ENCODE results near the gene YWHAQ. TPM values are rescaled to one million over a fixed set of nuclear protein-coding genes. Genes with fewer than 3 reads are reported as not detected.

The YWHAQ gene
- total and polyA plus RNA-seq, 4 donors: 175 to 241 (median 204) TPM

DNA sequence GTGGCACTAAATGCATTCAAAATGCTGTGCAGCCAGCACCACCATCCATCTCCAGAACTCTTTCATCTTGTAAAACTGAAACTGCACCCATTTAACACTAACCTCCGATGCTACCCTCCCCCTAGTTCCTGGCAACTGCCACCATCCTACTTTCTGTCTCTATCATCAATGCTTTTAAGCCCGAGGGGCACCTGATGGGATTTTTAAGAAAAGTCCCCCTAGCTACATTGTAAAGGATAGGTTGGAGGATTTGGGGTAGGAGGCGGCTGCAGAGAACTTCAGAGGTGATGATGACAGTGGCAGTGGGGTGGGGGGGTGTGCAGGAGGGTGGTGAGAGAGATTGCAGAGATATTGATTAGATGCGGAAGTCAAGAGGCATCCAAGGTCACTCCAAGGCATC is 10.8 kb upstream of the YWHAQ start:
- Histone ChIP-seq H3K27me3 (ENCODE audit: control insufficient read depth in 1 of 2, insufficient read depth in 2 of 2, low read length in 1 of 2) (no peaks in the 10 kb centered on the region), H3K9me3 (ENCODE audit: control insufficient read depth, low read length) (no peaks in the 10 kb centered on the region), H3K4me3 (ENCODE audit: low read length in 2 of 2) (no peak overlapping the region), H3K36me3 (ENCODE audit: control insufficient read depth in 1 of 2, insufficient read depth in 2 of 2, low read length in 1 of 2) (no peaks in the 10 kb centered on the region), H3K4me1 (ENCODE audit: control insufficient read depth in 1 of 2, insufficient read depth in 2 of 2, low read length in 2 of 2) (no peaks in the 10 kb centered on the region), H3K27ac (ENCODE audit: low read depth in 1 of 2, low read length in 2 of 2) (no peak overlapping the region)
- DNase-seq (no peak), ATAC-seq (ENCODE audit: low FRiP score) (no peak)
- 63 to 85% methylated on average over 4 of the region's 4 CpGs for WGBS, 2 donors
- intact Hi-C loops (cut with DNase I): no loop called here

DNA sequence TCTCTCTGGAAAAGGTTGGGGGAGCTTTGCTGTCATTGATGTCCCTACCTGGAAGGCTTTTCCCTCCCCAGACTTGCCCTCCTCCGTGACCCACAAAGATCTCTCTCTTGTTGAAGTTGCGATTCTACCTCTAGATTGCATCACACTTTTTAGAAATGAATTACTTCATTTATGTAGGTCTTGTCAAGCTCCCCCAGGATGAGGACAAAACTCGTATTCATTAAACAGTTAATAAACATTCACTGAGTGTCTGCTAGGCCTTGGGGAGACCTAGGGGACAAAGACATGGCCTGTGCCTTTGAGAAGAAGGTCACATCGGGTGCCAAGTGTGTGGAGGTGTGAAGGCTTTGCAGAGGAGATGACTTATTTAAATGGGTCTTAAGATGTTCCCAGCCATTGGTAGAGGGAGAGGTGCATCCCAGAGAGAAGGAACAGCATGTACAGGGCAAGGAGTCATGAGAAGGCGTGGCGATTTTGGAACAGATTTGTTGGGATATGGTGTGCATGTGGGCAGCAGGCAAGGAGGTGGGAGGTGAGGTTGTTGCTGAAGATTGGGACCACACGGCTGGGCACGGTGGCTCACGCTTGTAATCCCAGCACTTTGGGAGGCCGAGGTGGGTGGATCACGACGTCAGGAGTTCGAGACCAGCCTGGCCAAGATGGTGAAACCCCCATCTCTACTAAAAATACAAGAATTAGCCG is 9.8 kb upstream of the YWHAQ start:
- DNase-seq (no peak), ATAC-seq (ENCODE audit: low FRiP score) (no peak)
- H3K27me3 ChIP-seq (ENCODE audit: control insufficient read depth in 1 of 2, insufficient read depth in 2 of 2, low read length in 1 of 2): no peaks in the 10 kb centered on the region
- intact Hi-C loops (cut with DNase I): no loop called here
- no peak overlapping the region for H3K4me3 ChIP-seq (ENCODE audit: low read length in 2 of 2)
- H3K4me1 ChIP-seq (ENCODE audit: control insufficient read depth in 1 of 2, insufficient read depth in 2 of 2, low read length in 2 of 2): no peaks in the 10 kb centered on the region
- no peaks in the 10 kb centered on the region for H3K36me3 ChIP-seq (ENCODE audit: control insufficient read depth in 1 of 2, insufficient read depth in 2 of 2, low read length in 1 of 2)
- no peaks in the 10 kb centered on the region for H3K9me3 ChIP-seq (ENCODE audit: control insufficient read depth, low read length)
- no peak overlapping the region for H3K27ac ChIP-seq (ENCODE audit: low read depth in 1 of 2, low read length in 2 of 2)
- 89 to 95% methylated on average over 14 of the region's 14 CpGs for WGBS, 2 donors

DNA sequence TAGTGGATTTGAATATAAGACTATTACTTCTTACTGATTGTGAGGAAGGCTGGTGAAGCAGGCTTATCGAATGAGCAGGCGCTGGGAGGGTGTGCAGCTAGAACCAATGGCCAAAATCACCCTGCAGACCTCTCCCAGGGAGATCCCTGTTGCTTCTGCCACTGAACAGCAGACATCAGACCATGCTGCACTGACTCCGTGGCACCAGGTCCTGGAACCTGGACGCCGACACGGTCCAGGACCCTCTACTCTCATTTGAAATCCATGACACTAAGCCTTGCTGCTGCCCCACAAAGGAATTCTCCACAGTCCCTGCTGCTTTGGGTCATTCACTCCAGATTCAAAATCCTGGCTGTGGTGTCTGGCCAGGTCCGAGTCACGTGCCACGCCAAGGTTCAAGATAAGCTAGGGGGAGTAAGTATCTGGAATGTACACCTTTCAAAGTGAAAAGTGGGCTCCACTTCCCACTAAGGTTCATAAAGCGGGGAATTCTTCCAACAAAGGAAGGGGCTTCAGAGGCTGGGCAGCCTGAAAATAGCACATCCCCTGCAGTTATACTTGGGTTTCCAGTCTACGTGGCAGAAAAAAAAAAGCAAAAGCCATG is 9.0 kb upstream of the YWHAQ start:
- WGBS, 2 donors: 66 to 74% methylated on average over 11 of the region's 11 CpGs
- Histone ChIP-seq H3K27me3 (ENCODE audit: control insufficient read depth in 1 of 2, insufficient read depth in 2 of 2, low read length in 1 of 2) (no peaks in the 10 kb centered on the region), H3K4me3 (ENCODE audit: low read length in 2 of 2) (no peak overlapping the region), H3K4me1 (ENCODE audit: control insufficient read depth in 1 of 2, insufficient read depth in 2 of 2, low read length in 2 of 2) (no peaks in the 10 kb centered on the region), H3K27ac (ENCODE audit: low read depth in 1 of 2, low read length in 2 of 2) (no peak overlapping the region), H3K9me3 (ENCODE audit: control insufficient read depth, low read length) (no peaks in the 10 kb centered on the region), H3K36me3 (ENCODE audit: control insufficient read depth in 1 of 2, insufficient read depth in 2 of 2, low read length in 1 of 2) (no peaks in the 10 kb centered on the region)
- intact Hi-C loops (cut with DNase I): no loop called here
- DNase-seq: no peak
- no peak for ATAC-seq (ENCODE audit: low FRiP score)

DNA sequence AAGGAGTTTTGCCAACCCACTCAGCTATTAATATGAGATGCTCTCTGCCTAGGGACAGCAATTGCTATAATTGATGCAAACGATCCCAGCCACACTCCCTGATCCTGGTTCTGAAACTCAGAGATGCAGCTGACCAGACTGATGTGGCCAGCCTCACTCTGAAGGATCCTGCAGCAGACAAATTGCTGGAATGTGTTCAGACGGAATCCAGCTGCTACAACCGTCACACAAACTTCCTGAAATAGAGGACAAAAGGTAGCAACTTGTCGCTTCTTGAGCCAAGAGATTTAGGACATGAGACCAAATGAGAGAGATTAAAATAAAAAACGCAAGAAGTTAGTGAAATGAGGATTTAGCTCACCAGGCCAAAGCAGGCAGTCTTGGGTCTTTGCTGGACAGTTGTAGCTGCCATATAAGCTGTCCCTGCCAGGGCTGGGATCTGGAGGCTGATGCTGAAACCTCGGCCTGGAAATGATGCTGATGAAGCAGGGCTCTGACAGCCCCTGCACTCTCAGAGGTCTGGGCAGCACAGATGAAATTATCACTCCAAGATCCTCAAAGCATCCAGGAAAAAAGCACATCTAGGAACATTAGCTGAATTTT is 8.3 kb upstream of the YWHAQ start:
- intact Hi-C loops (cut with DNase I): no loop called here
- Histone ChIP-seq H3K4me1 (ENCODE audit: control insufficient read depth in 1 of 2, insufficient read depth in 2 of 2, low read length in 2 of 2) (no peaks in the 10 kb centered on the region), H3K27me3 (ENCODE audit: control insufficient read depth in 1 of 2, insufficient read depth in 2 of 2, low read length in 1 of 2) (no peaks in the 10 kb centered on the region), H3K36me3 (ENCODE audit: control insufficient read depth in 1 of 2, insufficient read depth in 2 of 2, low read length in 1 of 2) (no peaks in the 10 kb centered on the region), H3K4me3 (ENCODE audit: low read length in 2 of 2) (no peak overlapping the region), H3K27ac (ENCODE audit: low read depth in 1 of 2, low read length in 2 of 2) (no peak overlapping the region), H3K9me3 (ENCODE audit: control insufficient read depth, low read length) (no peaks in the 10 kb centered on the region)
- DNase-seq (no peak), ATAC-seq (ENCODE audit: low FRiP score) (no peak)
- WGBS, 2 donors: 81 to 86% methylated on average over 6 of the region's 6 CpGs

DNA sequence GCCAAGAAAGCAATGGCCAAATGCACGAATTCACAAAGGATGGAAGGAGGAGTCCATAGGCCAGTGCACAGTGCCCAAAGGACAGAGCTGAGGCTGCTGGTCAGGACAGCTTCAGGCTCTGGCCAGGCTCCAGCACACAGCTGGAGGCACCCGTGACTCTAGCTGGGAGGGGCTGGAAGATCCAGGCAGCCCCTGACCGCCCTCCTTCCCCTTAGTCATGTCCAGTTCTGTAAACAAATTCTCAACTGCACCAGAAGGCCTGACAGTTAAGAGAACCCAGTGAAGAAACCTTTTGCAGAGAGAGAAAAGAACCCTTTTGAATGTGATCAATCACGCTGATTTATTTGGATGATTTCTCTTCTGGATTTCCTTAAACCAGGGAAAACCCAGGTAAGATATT is 7.7 kb upstream of the YWHAQ start:
- Histone ChIP-seq H3K4me1 (ENCODE audit: control insufficient read depth in 1 of 2, insufficient read depth in 2 of 2, low read length in 2 of 2) (no peaks in the 10 kb centered on the region), H3K9me3 (ENCODE audit: control insufficient read depth, low read length) (no peaks in the 10 kb centered on the region), H3K36me3 (ENCODE audit: control insufficient read depth in 1 of 2, insufficient read depth in 2 of 2, low read length in 1 of 2) (no peaks in the 10 kb centered on the region), H3K27me3 (ENCODE audit: control insufficient read depth in 1 of 2, insufficient read depth in 2 of 2, low read length in 1 of 2) (no peaks in the 10 kb centered on the region), H3K27ac (ENCODE audit: low read depth in 1 of 2, low read length in 2 of 2) (no peak overlapping the region), H3K4me3 (ENCODE audit: low read length in 2 of 2) (no peak overlapping the region)
- 67 to 72% methylated on average over 4 of the region's 4 CpGs for WGBS, 2 donors
- DNase-seq: peak; percentile 84 to 88
- ATAC-seq (ENCODE audit: low FRiP score): peak; percentile 80
- intact Hi-C loops (cut with DNase I): no loop called here

DNA sequence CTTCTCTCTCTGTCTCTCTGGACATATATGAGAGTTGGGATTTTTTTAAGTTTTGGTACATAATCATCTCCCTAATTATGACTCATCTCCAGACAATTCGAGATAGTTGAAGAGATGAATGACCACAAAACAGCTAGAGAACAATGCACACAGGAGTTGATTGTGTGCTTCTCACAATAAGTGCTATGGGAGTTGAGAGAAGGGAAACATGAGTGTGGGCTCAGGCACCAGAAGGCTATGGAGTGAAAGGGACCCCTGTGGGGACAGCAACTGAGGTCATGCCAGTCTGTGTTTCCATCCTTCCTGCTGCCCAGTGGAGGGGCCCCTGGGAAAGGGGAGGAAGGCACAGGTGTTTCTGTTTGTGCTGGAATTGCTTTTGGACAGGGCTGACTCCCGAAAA is 6.5 kb upstream of the YWHAQ start:
- intact Hi-C loops (cut with DNase I): no loop called here
- Histone ChIP-seq H3K36me3 (ENCODE audit: control insufficient read depth in 1 of 2, insufficient read depth in 2 of 2, low read length in 1 of 2) (no peaks in the 10 kb centered on the region), H3K27me3 (ENCODE audit: control insufficient read depth in 1 of 2, insufficient read depth in 2 of 2, low read length in 1 of 2) (no peaks in the 10 kb centered on the region), H3K27ac (ENCODE audit: low read depth in 1 of 2, low read length in 2 of 2) (no peak overlapping the region), H3K4me3 (ENCODE audit: low read length in 2 of 2) (no peak overlapping the region), H3K4me1 (ENCODE audit: control insufficient read depth in 1 of 2, insufficient read depth in 2 of 2, low read length in 2 of 2) (no peaks in the 10 kb centered on the region), H3K9me3 (ENCODE audit: control insufficient read depth, low read length) (no peaks in the 10 kb centered on the region)
- WGBS, 2 donors: 72 to 78% methylated on average over 2 of the region's 2 CpGs
- no peak for DNase-seq
- ATAC-seq (ENCODE audit: low FRiP score): no peak

DNA sequence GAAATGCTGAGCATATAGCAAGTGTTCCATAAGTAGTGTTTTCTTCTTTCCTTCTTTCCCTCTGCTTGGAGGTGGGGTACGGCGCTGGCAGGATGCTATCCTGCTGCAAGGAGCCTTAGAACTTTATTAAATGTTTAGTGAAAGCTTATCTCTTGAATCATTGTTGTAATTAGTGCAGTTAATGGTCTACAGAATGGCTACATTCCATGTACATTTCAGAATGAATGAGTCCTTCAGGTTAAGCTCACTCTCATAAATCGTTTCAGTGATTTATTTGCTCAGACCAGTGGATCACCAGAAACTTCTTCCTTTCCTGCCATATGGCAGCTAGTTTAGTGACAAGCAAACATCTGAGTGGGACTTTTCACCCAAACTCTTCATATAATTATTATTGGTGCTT is 3.3 kb upstream of the YWHAQ start:
- intact Hi-C loops (cut with DNase I): loop anchor here (5.0 kb wide), 4 partner anchors 58 to 162 kb away; partner anchors contain the start of genes ADAM17 (in 1 of the 2) and IAH1 (in 1 of the 2)
- Histone ChIP-seq H3K27ac (ENCODE audit: low read depth in 1 of 2, low read length in 2 of 2) (no peak overlapping the region), H3K36me3 (ENCODE audit: control insufficient read depth in 1 of 2, insufficient read depth in 2 of 2, low read length in 1 of 2) (no peaks in the 10 kb centered on the region), H3K27me3 (ENCODE audit: control insufficient read depth in 1 of 2, insufficient read depth in 2 of 2, low read length in 1 of 2) (no peaks in the 10 kb centered on the region), H3K4me1 (ENCODE audit: control insufficient read depth in 1 of 2, insufficient read depth in 2 of 2, low read length in 2 of 2) (no peaks in the 10 kb centered on the region), H3K4me3 (ENCODE audit: low read length in 2 of 2) (no peak overlapping the region), H3K9me3 (ENCODE audit: control insufficient read depth, low read length) (no peaks in the 10 kb centered on the region)
- ATAC-seq (ENCODE audit: low FRiP score): no peak
- WGBS, 2 donors: 88 to 91% methylated on average over 3 of the region's 3 CpGs
- DNase-seq: no peak

DNA sequence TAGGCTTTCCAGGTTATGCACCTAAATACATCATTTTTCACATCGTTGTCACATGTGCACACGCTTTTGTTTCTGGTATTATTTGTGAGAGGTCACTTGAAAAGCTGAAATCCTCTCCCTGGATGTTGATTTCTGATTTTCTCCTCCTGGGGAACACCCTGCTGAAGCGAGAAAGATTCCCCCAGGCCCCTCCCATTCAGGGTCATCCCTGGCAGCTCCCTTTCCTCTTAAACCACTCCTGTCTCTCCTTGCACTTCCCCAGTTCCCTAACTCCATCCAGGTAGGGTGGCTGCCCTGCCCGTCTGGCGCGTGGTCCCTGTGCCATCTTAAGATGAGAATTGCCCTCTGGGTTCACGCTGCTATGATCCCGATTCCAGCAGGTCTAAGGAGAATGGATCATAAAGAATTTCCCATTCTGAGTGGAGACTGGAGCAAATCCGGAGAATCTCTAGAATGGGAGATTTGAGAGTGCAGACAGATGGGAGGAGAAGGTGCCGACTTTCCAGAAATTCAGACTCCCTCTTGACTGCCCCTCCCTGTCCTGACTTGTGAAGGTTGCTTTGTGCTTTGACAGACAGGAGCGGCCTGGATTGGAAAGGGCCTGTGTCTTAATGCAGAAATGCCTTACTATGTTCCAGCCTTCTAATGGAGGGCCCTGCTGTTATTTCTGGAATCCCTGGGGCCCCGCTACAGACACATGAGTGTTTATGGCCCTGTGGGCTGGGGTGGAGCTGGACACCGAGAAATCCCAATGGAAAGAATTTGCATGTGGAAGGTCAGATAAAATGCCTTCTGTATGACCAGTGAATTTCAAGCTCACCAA is 1.3 kb upstream of the YWHAQ start:
- ATAC-seq (ENCODE audit: low FRiP score): no peak

More for the DNA sequence above, 1.3 kb upstream of the YWHAQ start:
- Histone ChIP-seq H3K4me1 (ENCODE audit: control insufficient read depth in 1 of 2, insufficient read depth in 2 of 2, low read length in 2 of 2) (peaks cover 0 to 3% of the 10 kb centered on the region in 2 donors), H3K9me3 (ENCODE audit: control insufficient read depth, low read length) (no peaks in the 10 kb centered on the region), H3K27ac (ENCODE audit: low read depth in 1 of 2, low read length in 2 of 2) (peak overlapping the region in 1 of 2 donors; percentile 7), H3K4me3 (ENCODE audit: low read length in 2 of 2) (no peak overlapping the region), H3K27me3 (ENCODE audit: control insufficient read depth in 1 of 2, insufficient read depth in 2 of 2, low read length in 1 of 2) (no peaks in the 10 kb centered on the region), H3K36me3 (ENCODE audit: control insufficient read depth in 1 of 2, insufficient read depth in 2 of 2, low read length in 1 of 2) (no peaks in the 10 kb centered on the region)
- WGBS, 2 donors: 77 to 84% methylated on average over 13 of the region's 13 CpGs
- intact Hi-C loops (cut with DNase I): loop anchor here (2.0 to 5.0 kb wide), 6 partner anchors 23 to 160 kb away; partner anchors contain the start of genes ADAM17 (in 2 of the 2) and IAH1 (in 1 of the 2)
- no peak for DNase-seq

Measured in aorta (tissue), 5 donors.